GM23338 (cell line): ENCODE results near the gene MYCN. TPM values are rescaled to one million over a fixed set of nuclear protein-coding genes. Genes with fewer than 3 reads are reported as not detected.

Source experiments
- CREB1 ChIP-seq: fragments of 250-450 bp; sonication (Bioruptor Pico); IDR thresholded peaks from 2 replicates; pipeline ENCODE4 v1.5.0; 2020; ENCODE audit warnings: low read depth, mild to moderate bottlenecking, moderate library complexity
- ETS1 ChIP-seq: IDR thresholded peaks from 2 replicates; pipeline ENCODE4 v1.6.1; 2016; ENCODE audit warnings: antibody characterized with exemption
- EZH2phosphoT487 ChIP-seq: fragments of 200-600 bp; sonication (generic); IDR thresholded peaks from one replicate; pipeline ENCODE4 v1.8.1; 2018; ENCODE audit warnings: antibody characterized with exemption; ENCODE audit not compliant: unreplicated experiment
- JUNB ChIP-seq: IDR thresholded peaks from one replicate; pipeline ENCODE4 v1.6.1; 2016; ENCODE audit warnings: antibody characterized with exemption; ENCODE audit not compliant: unreplicated experiment
- POLR2AphosphoS5 ChIP-seq: IDR thresholded peaks from 2 replicates; pipeline ENCODE4 v1.6.1; 2016; ENCODE audit warnings: antibody characterized with exemption, low read depth
- STAT1 ChIP-seq: IDR thresholded peaks from one replicate; pipeline ENCODE4 v1.6.1; 2016; ENCODE audit warnings: antibody characterized with exemption; ENCODE audit not compliant: unreplicated experiment
- ZNF462 ChIP-seq: fragments of 250-450 bp; sonication (Bioruptor Pico); IDR thresholded peaks from 2 replicates; pipeline ENCODE4 v1.5.0; 2020; ENCODE audit warnings: mild to moderate bottlenecking, moderate library complexity
- polyA plus RNA-seq: library from polyadenylated mRNA; unstranded; fragments of >200 nt; fragmentation: Nextera tagmentation; extraction: Ambion mirVana; gene quantifications from 2 replicates; pipeline ENCODE4 v1.2.1, GENCODE V29; 2016
- total RNA-seq: library from RNA; depleted of rRNA; stranded (reverse); fragments of >200 nt; shearing (Covaris generic); gene quantifications from 2 replicates; pipeline ENCODE4 v1.2.3, GENCODE V29; 2014
- TF ChIP-seq, protein P1 (sequence below), 2 experiments: fragments of 200-600 bp in 1 of 2; sonication (generic) in 1 of 2; conservative IDR thresholded peaks; 2 replicates each; pipeline versions ENCODE4 v1.5.1 to v1.6.1; 2016 to 2017; ENCODE audit warnings: antibody characterized with exemption in 2 of 2, low read depth in 2 of 2, mild to moderate bottlenecking in 2 of 2, moderate library complexity in 1 of 2

MYCN gene
- total and polyA plus RNA-seq, 2 experiments from 2014 or later: 50.8 to 145 TPM

GRCh38 chr2:15890936-15891905 lies 49.1 kb upstream of the MYCN start (continued):
- TF ChIP-seq ZNF462 (CRISPR knock-in tag): no peak
- TF ChIP-seq POLR2AphosphoS5: no peak
- no peak for TF ChIP-seq CREB1
- TF ChIP-seq, protein P1, sequence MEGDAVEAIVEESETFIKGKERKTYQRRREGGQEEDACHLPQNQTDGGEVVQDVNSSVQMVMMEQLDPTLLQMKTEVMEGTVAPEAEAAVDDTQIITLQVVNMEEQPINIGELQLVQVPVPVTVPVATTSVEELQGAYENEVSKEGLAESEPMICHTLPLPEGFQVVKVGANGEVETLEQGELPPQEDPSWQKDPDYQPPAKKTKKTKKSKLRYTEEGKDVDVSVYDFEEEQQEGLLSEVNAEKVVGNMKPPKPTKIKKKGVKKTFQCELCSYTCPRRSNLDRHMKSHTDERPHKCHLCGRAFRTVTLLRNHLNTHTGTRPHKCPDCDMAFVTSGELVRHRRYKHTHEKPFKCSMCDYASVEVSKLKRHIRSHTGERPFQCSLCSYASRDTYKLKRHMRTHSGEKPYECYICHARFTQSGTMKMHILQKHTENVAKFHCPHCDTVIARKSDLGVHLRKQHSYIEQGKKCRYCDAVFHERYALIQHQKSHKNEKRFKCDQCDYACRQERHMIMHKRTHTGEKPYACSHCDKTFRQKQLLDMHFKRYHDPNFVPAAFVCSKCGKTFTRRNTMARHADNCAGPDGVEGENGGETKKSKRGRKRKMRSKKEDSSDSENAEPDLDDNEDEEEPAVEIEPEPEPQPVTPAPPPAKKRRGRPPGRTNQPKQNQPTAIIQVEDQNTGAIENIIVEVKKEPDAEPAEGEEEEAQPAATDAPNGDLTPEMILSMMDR (conservative IDR thresholded peaks at IDR 0.05; ENCODE audit: low read depth in 2 of 2): no peak
- no peak for TF ChIP-seq STAT1
- TF ChIP-seq JUNB: no peak
- no peak for TF ChIP-seq EZH2phosphoT487
- no peak for TF ChIP-seq ETS1
